HG03025 (cell line): ENCODE data around the gene KIAA1586.
"Not testable (repeated sequence)": the region's sequence is repeated elsewhere in the genome, so short reads cannot be mapped to it uniquely, and the experiment has no call there.

ENCODE experiments used
- ATAC-seq: cut with Tn5 transposase; IDR thresholded peaks from one replicate; pipeline ENCODE4 v1.9.1; 2021; ENCODE audit warnings: mild to moderate bottlenecking, moderate library complexity; ENCODE audit not compliant: unreplicated experiment, low FRiP score

The KIAA1586 gene

GRCh38 chr6:57046332-57047256 lies at the start of gene KIAA1586:
TSS of gene KIAA1586 (plus strand) at chr6:57046693. CDS start at chr6:57046756, 63 bp downstream.
- ATAC-seq: peak; percentile 96

GRCh38 chr6:56999049-56999448 lies 47.4 kb upstream of the KIAA1586 start:
- no peak for ATAC-seq

GRCh38 chr6:56999748-57000147 lies 46.7 kb upstream of the KIAA1586 start:
- not testable (repeated sequence) for ATAC-seq

DNA sequence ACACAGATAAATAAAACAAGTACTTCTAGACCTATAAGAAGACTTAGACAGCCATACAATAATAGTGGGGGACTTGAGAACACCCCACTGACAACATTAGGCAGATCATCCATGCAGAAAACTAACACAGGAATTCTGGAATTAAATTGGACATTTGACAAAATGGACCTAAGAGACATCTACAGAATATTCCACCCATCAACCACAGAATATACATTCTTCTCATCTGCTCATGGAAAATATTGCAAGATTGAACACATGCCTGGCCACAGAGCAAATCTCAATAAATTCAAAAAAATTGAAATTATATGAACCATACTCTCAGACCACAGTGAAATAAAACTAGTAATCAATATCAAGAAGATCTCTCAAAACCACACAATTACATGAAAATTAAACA lies 44.3 kb upstream of the KIAA1586 start:
- no peak for ATAC-seq

DNA sequence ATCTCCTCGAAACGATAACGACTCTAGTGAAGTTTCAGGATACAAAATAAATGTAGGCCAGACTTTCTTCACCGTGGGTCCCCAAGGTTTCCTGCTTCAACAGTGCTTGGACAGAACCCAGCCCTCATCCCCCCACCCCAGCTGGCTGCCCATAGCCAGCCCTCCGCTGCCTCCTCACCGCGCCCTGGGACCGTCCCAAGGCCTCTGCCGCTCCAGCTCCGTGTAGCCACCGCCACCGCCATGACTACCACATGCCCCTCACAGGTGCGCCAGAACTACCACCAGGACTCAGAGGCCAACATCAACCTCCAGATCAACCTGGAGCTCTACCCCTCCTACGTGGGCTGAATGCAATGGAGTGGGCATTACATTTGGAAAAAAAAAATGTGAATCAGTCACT lies 42.2 kb upstream of the KIAA1586 start:
- no peak for ATAC-seq

DNA sequence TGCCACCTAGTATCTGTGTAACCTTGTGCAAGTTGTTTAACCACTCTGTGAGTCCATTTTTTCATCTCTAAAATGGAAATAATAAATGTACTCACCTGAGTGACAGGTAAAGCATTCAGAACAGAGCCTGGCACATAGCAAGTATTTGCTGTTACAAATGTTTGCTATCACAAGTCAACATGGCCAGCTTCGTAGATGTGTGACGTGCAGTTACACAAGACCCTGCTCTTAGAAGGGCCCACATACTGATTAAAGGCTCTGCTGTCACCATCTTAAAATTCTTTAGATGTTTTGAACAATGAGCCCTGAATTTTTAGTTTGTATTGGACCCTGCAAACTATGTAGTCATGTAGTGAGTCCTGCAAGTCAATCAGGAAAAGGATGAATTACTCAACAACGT lies 40.4 kb upstream of the KIAA1586 start:
- ATAC-seq: no peak

- not testable (repeated sequence) for ATAC-seq
Observed at GRCh38 chr6:57008069-57008468, 38.4 kb upstream of the KIAA1586 start.

GRCh38 chr6:57013521-57013926 lies 33.0 kb upstream of the KIAA1586 start:
- no peak for ATAC-seq

DNA sequence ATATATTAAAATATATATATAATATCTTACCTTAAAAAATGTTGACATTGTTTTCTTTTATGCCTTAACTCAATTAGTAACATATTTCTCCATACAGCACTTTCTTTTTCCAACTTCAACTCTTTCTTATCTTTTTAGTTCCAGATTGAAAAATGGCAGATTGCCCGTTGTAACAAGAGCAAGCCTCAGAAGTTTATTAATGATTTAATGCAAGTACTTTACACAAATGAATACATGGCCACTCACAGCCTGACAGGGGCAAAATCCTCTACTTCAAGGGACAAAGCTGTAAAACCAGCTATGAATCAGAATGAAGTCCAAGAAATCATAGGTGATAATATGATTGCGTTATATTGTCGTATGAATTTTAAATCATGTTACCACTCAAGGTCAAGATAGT lies 29.4 kb upstream of the KIAA1586 start:
- ATAC-seq: no peak

GRCh38 chr6:57017841-57018240 lies 28.7 kb upstream of the KIAA1586 start:
- no peak for ATAC-seq

GRCh38 chr6:57019434-57019833 lies 27.1 kb upstream of the KIAA1586 start:
- no peak for ATAC-seq

DNA sequence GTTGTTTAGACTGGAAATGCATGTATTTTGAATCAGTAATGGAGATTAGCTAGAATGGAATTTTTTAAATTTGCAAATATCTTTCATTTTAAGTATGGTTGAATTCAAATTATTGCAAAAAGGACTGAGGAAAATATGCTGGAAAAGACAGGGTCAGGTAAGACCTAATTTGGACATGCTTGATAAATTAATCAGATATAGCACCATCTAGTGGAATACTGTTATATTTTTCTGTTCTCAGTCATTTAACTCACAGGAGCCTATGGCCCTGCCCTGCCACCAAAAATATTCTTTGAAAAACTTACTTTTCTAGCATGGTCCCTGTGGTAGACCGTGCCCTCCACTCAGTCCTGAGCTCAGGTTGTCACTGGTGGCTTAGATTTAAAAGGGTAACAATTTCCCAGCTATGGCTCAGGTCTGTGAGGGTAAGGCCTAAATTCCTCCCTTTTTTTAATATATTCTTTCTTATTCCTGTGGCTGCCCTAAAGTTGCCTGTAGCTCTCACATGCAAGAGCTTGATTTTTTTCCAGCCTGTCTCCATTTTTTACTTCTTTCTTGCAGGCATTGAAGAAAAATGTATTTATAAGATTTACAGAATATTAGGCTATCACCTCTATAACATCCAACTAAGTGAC lies 25.3 kb upstream of the KIAA1586 start:
- ATAC-seq: peak; percentile 55

GRCh38 chr6:57024321-57024720 lies 22.2 kb upstream of the KIAA1586 start:
- ATAC-seq: no peak

GRCh38 chr6:57024775-57025174 lies 21.7 kb upstream of the KIAA1586 start:
- ATAC-seq: no peak

GRCh38 chr6:57026001-57026400 lies 20.5 kb upstream of the KIAA1586 start:
- ATAC-seq: no peak

DNA sequence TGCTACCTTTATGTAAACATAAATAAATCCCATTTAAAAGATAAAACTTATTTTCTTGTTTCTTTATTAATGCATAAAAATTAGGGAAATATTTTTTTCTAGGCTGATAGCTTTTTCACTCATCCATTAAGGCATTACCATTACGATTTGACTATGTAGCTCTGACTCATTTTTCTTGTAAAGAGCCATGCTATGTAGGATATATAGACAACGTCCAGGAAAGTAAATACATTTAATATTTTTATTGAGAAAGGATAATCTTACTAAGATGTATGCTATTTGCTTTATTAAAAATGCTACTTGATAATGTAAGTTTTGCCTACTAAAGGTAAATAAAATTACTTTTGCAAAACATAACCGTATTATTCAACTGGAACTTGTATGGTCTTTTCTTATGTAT lies 19.2 kb upstream of the KIAA1586 start:
- no peak for ATAC-seq

DNA sequence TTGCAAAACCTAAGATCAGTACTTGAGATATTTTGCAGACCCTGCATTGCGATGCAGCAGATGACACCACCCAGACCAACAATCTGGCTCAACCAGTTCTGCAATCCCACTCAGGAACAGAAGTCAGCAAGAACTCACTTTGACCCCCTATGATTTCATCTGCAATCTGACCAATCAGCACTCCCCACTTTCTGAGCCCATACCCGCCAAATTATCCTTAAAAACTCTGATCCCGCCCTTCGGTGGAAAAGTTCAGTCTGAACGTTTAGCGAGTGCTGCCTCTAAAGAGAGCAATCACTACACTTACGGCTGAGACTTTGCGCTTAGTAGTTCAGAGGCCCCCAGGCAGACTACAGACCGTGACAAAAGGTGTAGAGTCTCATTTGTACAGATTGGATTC lies 17.3 kb upstream of the KIAA1586 start:
- ATAC-seq: no peak

DNA sequence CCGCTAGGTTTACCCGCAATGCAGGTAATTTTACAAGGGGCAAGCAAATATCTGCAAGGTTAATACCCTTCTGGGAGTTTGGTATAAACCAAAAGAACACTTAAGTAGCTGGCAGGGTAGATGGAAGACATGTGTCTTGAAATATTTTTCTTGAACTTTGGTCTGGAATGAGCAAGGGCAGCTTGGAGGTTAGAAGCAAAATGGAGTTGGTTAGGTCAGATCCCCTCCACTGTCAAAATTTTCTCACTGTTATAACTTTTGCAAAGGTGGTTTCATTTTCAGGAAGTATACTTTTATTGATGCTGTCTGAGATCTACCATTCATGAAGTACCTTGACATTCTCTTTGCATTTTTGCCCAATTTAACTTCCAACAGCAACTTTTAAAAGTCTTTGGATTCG lies 13.3 kb upstream of the KIAA1586 start:
- ATAC-seq: no peak

DNA sequence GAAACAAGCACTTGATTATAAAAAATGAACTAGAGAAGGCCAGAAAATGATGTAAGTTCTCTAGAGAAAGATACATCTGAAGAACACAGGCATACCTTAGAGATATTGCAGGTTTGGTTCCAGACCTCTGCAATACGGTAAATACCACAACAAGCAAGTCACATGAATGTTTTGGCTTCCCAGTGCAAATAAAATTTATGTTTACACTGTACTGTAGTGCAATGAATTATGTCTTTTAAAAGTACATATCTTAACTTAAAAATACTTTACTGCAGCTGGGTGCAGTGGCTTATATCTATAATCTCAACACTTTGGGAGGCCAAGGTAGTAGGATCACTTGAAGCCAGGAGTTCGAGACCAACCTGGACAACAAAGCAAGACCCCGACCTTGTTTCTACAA lies 10.9 kb upstream of the KIAA1586 start:
- no peak for ATAC-seq

- ATAC-seq: no peak
Observed at GRCh38 chr6:57038906-57039305, 7.6 kb upstream of the KIAA1586 start.

DNA sequence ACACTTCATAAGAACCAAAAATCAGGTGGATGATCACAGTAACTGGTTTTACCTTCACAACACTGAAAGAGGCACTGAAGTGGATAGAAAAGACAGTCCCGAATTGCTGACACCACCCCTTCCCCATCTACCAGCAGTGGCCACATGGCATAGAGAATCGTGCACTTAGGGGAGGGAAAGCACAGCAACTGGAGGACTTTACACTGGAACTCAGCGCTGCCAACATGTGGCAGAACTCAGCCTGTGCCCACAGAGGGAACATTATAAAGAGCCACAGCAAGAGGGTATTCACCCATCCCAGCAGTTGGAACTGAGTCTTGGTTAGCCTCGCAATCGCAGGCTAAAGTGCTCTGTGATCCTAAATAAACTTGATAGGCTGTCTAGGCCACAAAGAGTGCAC lies 6.5 kb upstream of the KIAA1586 start:
- no peak for ATAC-seq

- ATAC-seq: not testable (repeated sequence)
Observed at GRCh38 chr6:57044061-57044460, 2.4 kb upstream of the KIAA1586 start.
